Breast epithelium (tissue), 4 donors: ENCODE measurements around the gene SNX33. TPM values are rescaled to one million over a fixed set of nuclear protein-coding genes. Genes with fewer than 3 reads are reported as not detected.
A peak's percentile ranks its signal among the peaks of the same experiment; 100 is the strongest.

ENCODE experiments used
- DNase-seq, 2 donors: peaks; one replicate each; pipeline ENCODE4 v3.0.0-alpha.2; 2019; ENCODE audit warnings: low spot score in 2 of 2
- H3K27ac ChIP-seq, 2 donors: fragments of 200-600 bp; sonication (generic) in 1 of 2; one replicate each; pipeline ENCODE4 v1.5.1; 2016 to 2019; ENCODE audit warnings: mild to moderate bottlenecking in 1 of 2
- H3K27me3 ChIP-seq, 2 donors: fragments of 200-600 bp; sonication (generic) in 1 of 2; one replicate each; pipeline versions ENCODE4 v1.5.1 to v1.6.0; 2017 to 2019; ENCODE audit warnings: control low read depth in 1 of 2, mild to moderate bottlenecking in 1 of 2
- H3K36me3 ChIP-seq: fragments of 200-600 bp; one replicate; pipeline ENCODE4 v1.5.1; 2019
- H3K4me1 ChIP-seq, 2 donors: fragments of 200-600 bp; sonication (generic); one replicate each; pipeline ENCODE4 v1.5.1; 2016 to 2019; ENCODE audit warnings: control low read depth in 1 of 2
- H3K4me3 ChIP-seq, 3 donors: fragments of 200-600 bp; sonication (generic); 1 replicate in 2 of 3; 2 replicates in 1 of 3; pipeline ENCODE4 v1.5.1; 2016 to 2019; ENCODE audit warnings: mild to moderate bottlenecking in 3 of 3, moderate library complexity in 2 of 3
- H3K9me3 ChIP-seq, 2 donors: fragments of 200-600 bp; sonication (generic) in 1 of 2; one replicate each; pipeline ENCODE4 v1.5.1; 2016 to 2019; ENCODE audit warnings: control low read depth in 1 of 2
- POLR2A ChIP-seq: fragments of 450-650 bp; IDR thresholded peaks from one replicate; pipeline ENCODE4 v1.6.1; 2016; ENCODE audit warnings: antibody characterized with exemption, mild to moderate bottlenecking, moderate library complexity
- POLR2AphosphoS5 ChIP-seq, 3 donors: sonication (generic); formaldehyde crosslinking; IDR thresholded peaks; one replicate each; pipeline ENCODE4 v1.6.1; 2017; ENCODE audit warnings: antibody characterized with exemption in 3 of 3
- intact Hi-C: fragments of 100-400 bp; cut with DNase I; formaldehyde crosslinking; loops from one replicate; pipeline ENCODE4 v1.15.1; 2023; ENCODE audit warnings: low total_unique reads
- total RNA-seq, 3 donors: library from RNA; depleted of rRNA; stranded (reverse); fragments of >200 nt; gene quantifications; one replicate each; pipeline ENCODE4 v1.1.0, GENCODE V29; 2016
- TF ChIP-seq, protein P1 (sequence below), 3 donors: fragments of 450-650 bp; IDR thresholded peaks; one replicate each; pipeline ENCODE4 v1.5.1; 2016 to 2017; ENCODE audit warnings: antibody characterized with exemption in 3 of 3, mild to moderate bottlenecking in 3 of 3, moderate library complexity in 3 of 3

The SNX33 gene
- total RNA-seq, 3 donors from 2014 or later = 32.8 to 42.7 (median 36.3) TPM

- intact Hi-C loops = no loop called here
- TF ChIP-seq POLR2AphosphoS5 (IDR thresholded peaks at IDR 0.05) (no peak), POLR2A (no peak)
- TF ChIP-seq, protein P1, sequence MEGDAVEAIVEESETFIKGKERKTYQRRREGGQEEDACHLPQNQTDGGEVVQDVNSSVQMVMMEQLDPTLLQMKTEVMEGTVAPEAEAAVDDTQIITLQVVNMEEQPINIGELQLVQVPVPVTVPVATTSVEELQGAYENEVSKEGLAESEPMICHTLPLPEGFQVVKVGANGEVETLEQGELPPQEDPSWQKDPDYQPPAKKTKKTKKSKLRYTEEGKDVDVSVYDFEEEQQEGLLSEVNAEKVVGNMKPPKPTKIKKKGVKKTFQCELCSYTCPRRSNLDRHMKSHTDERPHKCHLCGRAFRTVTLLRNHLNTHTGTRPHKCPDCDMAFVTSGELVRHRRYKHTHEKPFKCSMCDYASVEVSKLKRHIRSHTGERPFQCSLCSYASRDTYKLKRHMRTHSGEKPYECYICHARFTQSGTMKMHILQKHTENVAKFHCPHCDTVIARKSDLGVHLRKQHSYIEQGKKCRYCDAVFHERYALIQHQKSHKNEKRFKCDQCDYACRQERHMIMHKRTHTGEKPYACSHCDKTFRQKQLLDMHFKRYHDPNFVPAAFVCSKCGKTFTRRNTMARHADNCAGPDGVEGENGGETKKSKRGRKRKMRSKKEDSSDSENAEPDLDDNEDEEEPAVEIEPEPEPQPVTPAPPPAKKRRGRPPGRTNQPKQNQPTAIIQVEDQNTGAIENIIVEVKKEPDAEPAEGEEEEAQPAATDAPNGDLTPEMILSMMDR (IDR thresholded peaks at IDR 0.05) = no peak
- Histone ChIP-seq H3K27me3 (no peaks in the 10 kb centered on the region), H3K4me3 (no peak overlapping the region), H3K9me3 (no peaks in the 10 kb centered on the region), H3K4me1 (peaks cover 7 to 27% of the 10 kb centered on the region in 2 donors), H3K27ac (peak overlapping the region; percentile 59 to 90), H3K36me3 (no peaks in the 10 kb centered on the region)
- DNase-seq = no peak
These were observed 24.3 kb downstream of the SNX33 start for GRCh38 chr15:75671730-75672602.

- Histone ChIP-seq H3K9me3 (no peaks in the 10 kb centered on the region), H3K4me3 (peak overlapping the region in 1 of 3 donors; percentile 12), H3K27ac (peak overlapping the region; percentile 59 to 90), H3K36me3 (no peaks in the 10 kb centered on the region), H3K4me1 (peaks cover 7 to 23% of the 10 kb centered on the region in 2 donors), H3K27me3 (no peaks in the 10 kb centered on the region)
- no peak for TF ChIP-seq POLR2A
- TF ChIP-seq, protein P1 (IDR thresholded peaks at IDR 0.05) = no peak
- TF ChIP-seq POLR2AphosphoS5 (IDR thresholded peaks at IDR 0.05) = no peak
- intact Hi-C loops = no loop called here
- DNase-seq = no peak
These were observed 25.1 kb downstream of the SNX33 start for GRCh38 chr15:75672646-75673425.

DNA sequence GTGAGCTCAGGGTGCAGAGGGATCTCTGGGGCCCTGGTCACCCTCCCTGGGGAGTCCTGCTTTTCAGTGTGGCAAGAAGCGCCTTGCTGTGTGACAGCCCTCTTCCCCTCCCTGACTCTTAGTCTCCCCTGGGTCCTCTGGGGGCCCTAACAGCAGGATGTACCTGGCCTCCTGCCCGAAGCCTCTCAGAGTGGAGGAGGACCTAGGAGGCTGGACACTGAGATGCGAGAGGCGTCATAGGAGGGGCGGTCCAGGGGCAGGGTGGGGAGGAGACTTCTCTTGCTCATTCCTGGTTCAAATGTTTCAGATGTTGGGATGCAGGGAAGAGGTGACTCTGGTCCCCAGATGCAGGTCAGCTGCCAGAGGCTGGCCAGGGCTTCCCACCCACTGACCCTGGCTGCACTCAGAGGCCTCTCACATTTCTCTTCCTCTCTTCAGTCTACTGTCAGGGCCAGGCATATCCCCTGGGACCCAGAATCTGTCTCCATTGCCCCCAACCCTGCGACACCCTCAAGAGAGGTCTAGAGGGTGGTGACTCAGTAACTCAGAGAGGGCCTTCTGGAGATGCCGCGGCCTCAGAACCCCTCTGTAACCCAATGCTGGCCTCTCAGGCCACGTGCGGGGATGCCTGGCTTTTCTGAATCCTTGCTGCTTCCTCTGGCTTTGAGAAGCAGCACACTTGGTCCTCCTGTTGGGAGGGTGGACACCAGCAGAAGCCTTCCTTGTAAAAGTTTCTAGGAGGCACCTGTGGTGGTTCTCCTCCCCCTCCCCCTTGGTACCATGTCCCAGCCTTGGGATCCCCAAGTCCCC lies 25.9 kb downstream of the SNX33 start:
- H3K36me3 ChIP-seq = no peaks in the 10 kb centered on the region
- intact Hi-C loops = no loop called here
- TF ChIP-seq POLR2A (no peak), POLR2AphosphoS5 (IDR thresholded peaks at IDR 0.05) (no peak)
- TF ChIP-seq, protein P1 (IDR thresholded peaks at IDR 0.05) = no peak
- peak overlapping the region; percentile 59 to 90 for H3K27ac ChIP-seq
- H3K4me1 ChIP-seq = peaks cover 7 to 23% of the 10 kb centered on the region in 2 donors
- no peaks in the 10 kb centered on the region for H3K9me3 ChIP-seq
- no peaks in the 10 kb centered on the region for H3K27me3 ChIP-seq
- H3K4me3 ChIP-seq = peak overlapping the region in 1 of 3 donors; percentile 12
- DNase-seq = no peak

GRCh38 chr15:75674366-75674765 lies 26.7 kb downstream of the SNX33 start:
- DNase-seq = no peak
- H3K4me1 ChIP-seq = peaks cover 7 to 23% of the 10 kb centered on the region in 2 donors
- H3K36me3 ChIP-seq = no peaks in the 10 kb centered on the region
- H3K4me3 ChIP-seq = no peak overlapping the region
- H3K27me3 ChIP-seq = no peaks in the 10 kb centered on the region
- TF ChIP-seq POLR2AphosphoS5 (IDR thresholded peaks at IDR 0.05) = no peak
- no peaks in the 10 kb centered on the region for H3K9me3 ChIP-seq
- peak overlapping the region; percentile 59 to 90 for H3K27ac ChIP-seq
- intact Hi-C loops = no loop called here
